ENCODE data around the gene IQUB.
"Not testable (repeated sequence)": the region's sequence is repeated elsewhere in the genome, so short reads cannot be mapped to it uniquely, and the experiment has no call there.

Gene IQUB

DNA sequence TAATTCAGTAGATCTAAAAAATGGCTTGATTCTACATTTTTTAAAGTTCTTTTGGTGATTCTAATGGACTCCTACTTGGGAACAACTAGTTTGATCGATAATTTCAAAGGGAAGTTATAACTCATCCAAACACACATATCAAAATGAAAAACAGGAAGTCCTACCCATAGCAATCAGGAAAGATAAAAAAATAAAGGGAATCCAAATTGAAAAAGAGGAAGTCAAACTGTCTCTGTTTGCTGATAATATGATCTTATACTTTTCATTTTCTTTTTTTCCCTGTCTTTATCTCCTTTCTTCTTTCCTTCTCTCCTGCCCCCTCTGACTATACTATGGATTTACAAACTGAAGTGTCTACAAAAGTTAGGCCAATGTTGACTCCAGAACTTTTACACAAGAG lies 118.8 kb downstream of the IQUB start:
- DNase-seq (ENCODE audit: low read depth in 3 of 3) = no peak

DNA sequence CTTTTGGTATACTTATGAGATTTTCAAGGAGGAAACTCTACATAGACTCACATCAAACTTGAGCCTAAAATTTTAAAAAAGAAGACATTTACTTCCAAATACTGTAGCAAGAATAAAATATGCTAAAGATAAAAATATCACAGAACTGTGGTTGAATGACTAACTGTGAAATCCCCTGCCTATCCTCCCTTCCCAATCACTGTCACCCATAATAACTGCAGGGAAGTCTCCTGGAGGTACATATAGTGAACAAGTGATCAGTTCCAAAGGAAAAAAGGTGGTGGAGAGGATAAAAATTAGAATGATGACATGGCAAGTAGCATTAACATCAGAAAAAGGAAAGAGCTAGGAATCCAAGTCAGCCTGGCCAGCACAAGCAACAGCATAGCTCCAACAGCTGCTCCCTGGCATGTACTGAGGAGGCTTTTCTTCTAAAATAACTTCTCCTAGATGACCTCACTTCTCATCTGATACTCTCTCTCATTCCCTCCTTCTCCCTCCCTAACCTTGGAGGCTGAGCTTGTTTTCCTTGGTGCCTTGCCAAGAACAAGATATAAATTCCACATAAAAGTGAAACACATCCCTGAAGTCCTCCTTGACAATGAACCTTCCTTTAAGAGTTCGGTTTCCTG lies 124.0 kb downstream of the IQUB start:
- DNase-seq (ENCODE audit: low read depth in 3 of 3) = no peak

DNA sequence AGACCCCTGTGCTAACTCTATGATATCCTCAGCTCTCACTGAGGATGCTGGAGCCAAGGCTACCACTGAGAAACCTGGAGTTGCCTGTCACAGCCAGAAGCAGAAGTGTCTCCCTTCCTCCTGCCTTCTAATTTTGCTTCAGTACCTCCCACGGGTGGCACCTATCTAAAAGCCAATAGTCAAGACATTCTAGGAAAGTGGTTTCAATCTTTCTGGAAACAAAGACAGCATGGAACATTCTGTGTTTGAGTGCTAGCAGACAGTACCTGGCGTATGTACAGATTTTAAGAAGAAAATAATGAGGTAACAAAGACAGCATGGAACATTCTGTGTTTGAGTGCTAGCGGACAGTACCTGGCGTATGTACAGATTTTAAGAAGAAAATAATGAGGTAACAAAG lies 126.4 kb downstream of the IQUB start:
- DNase-seq (ENCODE audit: low read depth in 3 of 3) = not testable (repeated sequence)

Data from stimulated activated CD4-positive, alpha-beta T cell treated with anti-CD3 and anti-CD28 coated beads, TNF-alpha, amount 100 ng/mL, for 24 hours (primary cell).